Hepatocyte (in vitro differentiated cells): ENCODE data around the gene GNAT1. TPM values are rescaled to one million over a fixed set of nuclear protein-coding genes. Genes with fewer than 3 reads are reported as not detected.
A peak's percentile ranks its signal among the peaks of the same experiment; 100 is the strongest.

Experiments
- DNase-seq: peaks from one replicate; pipeline ENCODE4 v3.0.0-alpha.2; 2016; ENCODE audit warnings: low spot score
- H2AFZ ChIP-seq: fragments of 200-600 bp; sonication (generic); 2 replicates; pipeline ENCODE4 v1.6.0; 2016; ENCODE audit warnings: antibody characterized with exemption, mild to moderate bottlenecking
- H3K27ac ChIP-seq: fragments of 200-600 bp; sonication (generic); 2 replicates; pipeline ENCODE4 v1.5.1; 2016; ENCODE audit warnings: mild to moderate bottlenecking
- H3K27me3 ChIP-seq: fragments of 200-600 bp; sonication (generic); 2 replicates; pipeline ENCODE4 v1.6.1; 2016
- H3K36me3 ChIP-seq: fragments of 200-600 bp; sonication (generic); replicated peaks from 2 replicates; pipeline ENCODE4 v1.5.1; 2016; ENCODE audit warnings: low read depth; ENCODE audit not compliant: insufficient read depth
- H3K4me1 ChIP-seq: fragments of 200-600 bp; sonication (generic); 2 replicates; pipeline ENCODE4 v1.5.1; 2016; ENCODE audit warnings: mild to moderate bottlenecking, moderate library complexity; ENCODE audit not compliant: insufficient read depth
- H3K4me2 ChIP-seq: fragments of 200-600 bp; sonication (generic); 2 replicates; pipeline ENCODE4 v1.6.0; 2016
- H3K4me3 ChIP-seq: fragments of 200-600 bp; sonication (generic); 2 replicates; pipeline ENCODE4 v1.5.1; 2016; ENCODE audit warnings: mild to moderate bottlenecking
- H3K79me2 ChIP-seq: fragments of 200-600 bp; sonication (generic); 2 replicates; pipeline ENCODE4 v1.6.0; 2017; ENCODE audit warnings: mild to moderate bottlenecking
- H3K9me2 ChIP-seq: fragments of 200-600 bp; sonication (generic); replicated peaks from 2 replicates; pipeline ENCODE4 v1.6.0; 2017; ENCODE audit warnings: mild to moderate bottlenecking; ENCODE audit not compliant: insufficient read depth
- H3K9me3 ChIP-seq: fragments of 200-600 bp; sonication (generic); 2 replicates; pipeline ENCODE4 v1.5.1; 2016; ENCODE audit warnings: low read depth, mild to moderate bottlenecking
- H4K20me1 ChIP-seq: fragments of 200-600 bp; sonication (generic); 2 replicates; pipeline ENCODE4 v1.6.0; 2016; ENCODE audit warnings: mild to moderate bottlenecking; ENCODE audit not compliant: insufficient read depth, poor library complexity, severe bottlenecking
- EZH2 ChIP-seq: fragments of 200-600 bp; sonication (generic); IDR thresholded peaks from 2 replicates; pipeline ENCODE4 v1.6.1; 2016; ENCODE audit warnings: antibody characterized with exemption, mild to moderate bottlenecking, borderline replicate concordance
- EZH2phosphoT487 ChIP-seq: fragments of 200-600 bp; sonication (generic); IDR thresholded peaks from one replicate; pipeline ENCODE4 v1.6.1; 2018; ENCODE audit warnings: antibody characterized with exemption, mild to moderate bottlenecking, low read depth, moderate library complexity; ENCODE audit not compliant: unreplicated experiment, severe bottlenecking
- WGBS: methylation state at CpG from one replicate; pipeline ENCODE4 v1.1.6; 2016; ENCODE audit warnings: low lambda C conversion rate; ENCODE audit errors: missing lambda C conversion rate; 5-methylcytosine and 5-hydroxymethylcytosine counted together
- polyA plus RNA-seq: library from polyadenylated mRNA; unstranded; fragments of >200 nt; fragmentation: Nextera tagmentation; extraction: Ambion mirVana; gene quantifications from 2 replicates; pipeline ENCODE4 v1.2.1, GENCODE V29; 2016
- total RNA-seq: library from RNA; depleted of rRNA; stranded (reverse); fragments of >200 nt; gene quantifications from 2 replicates; pipeline ENCODE4 v1.2.3, GENCODE V29; 2014
- TF ChIP-seq, protein P1 (sequence below): fragments of 200-600 bp; sonication (generic); IDR thresholded peaks from 2 replicates; pipeline ENCODE4 v1.5.1; 2016; ENCODE audit warnings: antibody characterized with exemption, mild to moderate bottlenecking; ENCODE audit not compliant: poor library complexity

The GNAT1 gene
- total and polyA plus RNA-seq, 2 experiments from 2014 or later: not detected

DNA sequence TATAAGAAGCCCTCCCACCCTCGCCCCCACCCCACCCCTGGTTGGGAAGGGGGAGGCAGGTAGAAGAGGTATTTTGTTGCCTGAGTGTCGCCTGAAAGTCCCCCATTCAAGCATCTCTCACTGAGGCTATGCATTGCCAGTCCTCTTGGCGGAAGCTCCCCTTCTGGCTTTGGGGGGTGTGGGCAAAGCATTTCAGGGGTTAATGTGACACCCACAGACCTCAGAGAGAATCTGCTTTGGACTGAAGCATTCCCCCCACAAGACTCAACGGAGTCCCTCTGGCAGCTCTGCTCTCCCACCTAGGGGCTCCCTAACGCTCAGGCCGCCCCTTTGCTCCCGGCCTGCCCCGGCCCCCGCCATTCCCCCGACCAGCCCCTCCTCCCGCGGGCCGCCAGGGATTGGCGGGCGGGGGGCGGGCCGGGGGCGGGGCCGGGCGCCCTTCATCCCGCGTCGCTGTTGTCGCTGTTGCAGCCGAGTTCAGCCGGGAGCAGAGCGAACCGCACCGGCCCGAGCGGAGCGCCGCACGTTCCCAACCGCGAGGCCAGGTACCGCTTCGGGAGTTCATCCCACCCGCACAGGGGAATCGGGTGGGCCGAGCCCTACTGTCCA is 13.5 kb downstream of the GNAT1 start, which contains the start of gene SLC38A3:
TSS of gene SLC38A3 (plus strand) at position 468 of the 609 bp plus-strand sequence. CDS start 8,929 bp downstream, outside the sequence.
- 4% methylated on average over 15 of the region's 41 CpGs for WGBS
- H3K79me2 ChIP-seq: no peaks in the 10 kb centered on the region
- peak within 1 kb of the TSS; percentile 34 for H3K4me3 ChIP-seq
- H4K20me1 ChIP-seq: no peaks in the 10 kb centered on the region
- TF ChIP-seq EZH2: peak; percentile 44
- no peak for TF ChIP-seq EZH2phosphoT487
- TF ChIP-seq, protein P1, sequence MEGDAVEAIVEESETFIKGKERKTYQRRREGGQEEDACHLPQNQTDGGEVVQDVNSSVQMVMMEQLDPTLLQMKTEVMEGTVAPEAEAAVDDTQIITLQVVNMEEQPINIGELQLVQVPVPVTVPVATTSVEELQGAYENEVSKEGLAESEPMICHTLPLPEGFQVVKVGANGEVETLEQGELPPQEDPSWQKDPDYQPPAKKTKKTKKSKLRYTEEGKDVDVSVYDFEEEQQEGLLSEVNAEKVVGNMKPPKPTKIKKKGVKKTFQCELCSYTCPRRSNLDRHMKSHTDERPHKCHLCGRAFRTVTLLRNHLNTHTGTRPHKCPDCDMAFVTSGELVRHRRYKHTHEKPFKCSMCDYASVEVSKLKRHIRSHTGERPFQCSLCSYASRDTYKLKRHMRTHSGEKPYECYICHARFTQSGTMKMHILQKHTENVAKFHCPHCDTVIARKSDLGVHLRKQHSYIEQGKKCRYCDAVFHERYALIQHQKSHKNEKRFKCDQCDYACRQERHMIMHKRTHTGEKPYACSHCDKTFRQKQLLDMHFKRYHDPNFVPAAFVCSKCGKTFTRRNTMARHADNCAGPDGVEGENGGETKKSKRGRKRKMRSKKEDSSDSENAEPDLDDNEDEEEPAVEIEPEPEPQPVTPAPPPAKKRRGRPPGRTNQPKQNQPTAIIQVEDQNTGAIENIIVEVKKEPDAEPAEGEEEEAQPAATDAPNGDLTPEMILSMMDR: no peak
- DNase-seq: peak; percentile 72
- peak within 1 kb of the TSS; percentile 96 for H3K4me2 ChIP-seq
- peak within 1 kb of the TSS; percentile 50 for H2AFZ ChIP-seq
- H3K9me2 ChIP-seq: no peaks in the 10 kb centered on the region
- peaks cover 30% of the 10 kb centered on the region for H3K27me3 ChIP-seq
- no peaks in the 10 kb centered on the region for H3K36me3 ChIP-seq
- H3K27ac ChIP-seq: peak within 1 kb of the TSS; percentile 9
- no peaks in the 10 kb centered on the region for H3K9me3 ChIP-seq
- H3K4me1 ChIP-seq: peaks cover 14% of the 10 kb centered on the region

DNA sequence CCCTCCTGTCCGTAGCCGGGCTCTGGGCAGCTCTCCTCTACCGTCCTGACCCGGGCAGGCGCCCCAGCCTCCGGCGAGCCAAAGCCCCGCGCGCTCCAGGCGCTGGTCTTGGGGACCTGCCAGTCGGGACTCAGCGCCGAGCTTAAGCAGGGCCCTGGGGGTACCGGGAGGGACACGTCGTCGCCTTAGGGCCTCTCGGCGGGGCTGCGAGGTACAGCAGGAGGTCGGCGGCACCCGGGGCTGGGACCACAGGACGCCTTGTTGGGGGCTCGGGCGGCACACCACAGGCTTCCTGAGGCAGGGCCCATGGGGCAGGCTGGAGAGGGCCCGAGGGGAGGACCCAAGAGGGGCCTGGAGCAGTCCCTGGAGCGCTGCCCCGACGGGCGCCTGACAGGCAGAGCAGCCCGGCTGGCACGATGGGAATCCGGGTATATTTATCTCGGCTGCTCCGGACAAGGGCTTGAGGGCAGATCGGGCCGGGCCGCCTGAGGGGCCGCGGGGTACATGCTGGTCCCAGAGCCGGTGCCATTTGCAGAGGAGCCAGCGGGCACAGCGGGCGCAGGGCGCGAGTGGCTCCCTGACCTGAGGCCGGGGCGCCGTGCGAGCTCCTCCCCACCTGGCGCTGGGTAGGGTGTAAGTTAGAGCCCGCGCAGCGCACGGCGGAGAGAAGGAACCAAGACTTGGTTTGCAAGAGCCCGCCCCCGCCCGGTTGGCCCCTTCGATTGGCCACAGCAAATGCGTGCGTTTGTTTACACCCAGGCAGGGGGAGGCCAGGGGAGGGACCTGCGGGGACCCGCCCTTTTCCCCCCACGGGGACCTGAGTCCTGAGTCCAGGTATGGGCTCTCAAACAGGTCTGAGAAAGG is 14.2 kb downstream of the GNAT1 start:
- Histone ChIP-seq H2AFZ (peak overlapping the region; percentile 50), H3K4me2 (peak overlapping the region; percentile 96), H3K79me2 (no peaks in the 10 kb centered on the region), H3K27me3 (peaks cover 30% of the 10 kb centered on the region), H3K4me1 (peaks cover 14% of the 10 kb centered on the region), H3K36me3 (no peaks in the 10 kb centered on the region), H3K9me3 (no peaks in the 10 kb centered on the region), H4K20me1 (no peaks in the 10 kb centered on the region), H3K9me2 (no peaks in the 10 kb centered on the region), H3K4me3 (peak overlapping the region; percentile 34), H3K27ac (peak overlapping the region; percentile 9)
- DNase-seq: peak; percentile 73
- no peak for TF ChIP-seq EZH2
- TF ChIP-seq, protein P1: no peak
- 1% methylated on average over 62 of the region's 67 CpGs for WGBS

DNA sequence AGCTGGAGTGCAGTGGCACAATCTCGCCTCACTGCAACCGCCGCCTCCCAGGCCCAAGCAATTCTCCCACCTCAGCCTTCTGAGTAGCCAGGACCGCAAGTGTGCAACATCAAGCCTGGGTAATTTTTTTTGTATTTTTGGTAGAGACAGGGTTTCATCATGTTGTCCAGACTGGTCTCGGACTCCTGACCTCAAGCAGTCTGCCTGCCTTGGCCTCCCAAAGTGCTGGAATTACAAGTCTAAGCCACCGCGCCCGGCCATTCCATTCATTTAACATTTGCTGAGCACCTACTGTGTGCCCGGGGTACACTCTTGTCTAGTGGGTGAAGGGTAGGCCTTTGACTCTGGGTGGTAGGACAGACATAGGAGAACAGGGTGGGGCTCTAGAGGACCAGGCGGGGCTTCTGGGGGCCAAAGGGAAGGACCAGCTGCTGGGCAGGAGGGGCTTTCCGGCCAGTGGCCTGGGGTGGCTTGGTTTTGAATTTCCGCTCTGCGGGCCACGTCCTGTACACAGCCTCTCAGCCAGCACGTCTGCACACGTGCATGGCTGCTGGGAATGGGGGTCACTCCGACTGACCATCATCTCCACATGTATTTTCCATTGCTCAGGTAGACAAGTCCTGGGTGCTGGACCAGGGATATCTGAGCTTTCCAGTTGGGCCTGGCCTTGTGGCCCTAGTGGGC is 16.1 kb downstream of the GNAT1 start:
- no peaks in the 10 kb centered on the region for H3K9me2 ChIP-seq
- no peak overlapping the region for H3K4me2 ChIP-seq
- no peaks in the 10 kb centered on the region for H3K36me3 ChIP-seq
- no peak overlapping the region for H2AFZ ChIP-seq
- no peak for DNase-seq
- peaks cover 30% of the 10 kb centered on the region for H3K27me3 ChIP-seq
- no peaks in the 10 kb centered on the region for H4K20me1 ChIP-seq
- no peaks in the 10 kb centered on the region for H3K9me3 ChIP-seq
- WGBS: 95% methylated on average over 17 of the region's 17 CpGs
- no peak overlapping the region for H3K4me3 ChIP-seq
- no peak overlapping the region for H3K27ac ChIP-seq
- H3K4me1 ChIP-seq: peaks cover 14% of the 10 kb centered on the region
- no peaks in the 10 kb centered on the region for H3K79me2 ChIP-seq
- TF ChIP-seq EZH2phosphoT487 (no peak), EZH2 (no peak)
